LNCAP (cell line): ENCODE results near the gene PEPD.

ENCODE experiments used
- CTCF ChIP-seq: fragments of 450-650 bp; IDR thresholded peaks from 2 replicates; pipeline ENCODE4 v1.5.1; 2017; ENCODE audit warnings: mild to moderate bottlenecking

The PEPD gene

GRCh38 chr19:33510462-33511194, 11.0 kb downstream of the PEPD start:
- TF ChIP-seq CTCF = no peak

DNA sequence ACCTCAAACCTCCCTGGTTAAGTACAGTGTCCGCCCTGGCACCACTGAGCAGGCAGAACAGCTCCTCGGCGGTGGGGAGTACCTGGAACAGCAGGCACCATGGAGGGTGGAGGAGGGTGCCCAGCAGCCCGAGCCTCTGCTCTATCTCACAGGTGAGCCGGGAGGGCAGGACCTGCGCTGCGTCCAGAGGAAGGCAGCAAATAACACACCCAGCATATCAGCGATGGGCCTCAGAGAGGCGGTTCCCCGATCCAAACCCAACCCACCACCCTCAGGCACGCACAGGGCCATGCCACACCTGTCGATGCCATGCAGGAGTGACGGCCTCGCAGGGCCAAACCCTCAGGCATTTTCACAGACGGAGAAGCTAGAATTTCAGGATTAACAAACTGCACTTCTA, 11.8 kb downstream of the PEPD start:
- TF ChIP-seq CTCF = no peak

GRCh38 chr19:33508941-33509614, 12.5 kb downstream of the PEPD start:
- TF ChIP-seq CTCF = no peak

DNA sequence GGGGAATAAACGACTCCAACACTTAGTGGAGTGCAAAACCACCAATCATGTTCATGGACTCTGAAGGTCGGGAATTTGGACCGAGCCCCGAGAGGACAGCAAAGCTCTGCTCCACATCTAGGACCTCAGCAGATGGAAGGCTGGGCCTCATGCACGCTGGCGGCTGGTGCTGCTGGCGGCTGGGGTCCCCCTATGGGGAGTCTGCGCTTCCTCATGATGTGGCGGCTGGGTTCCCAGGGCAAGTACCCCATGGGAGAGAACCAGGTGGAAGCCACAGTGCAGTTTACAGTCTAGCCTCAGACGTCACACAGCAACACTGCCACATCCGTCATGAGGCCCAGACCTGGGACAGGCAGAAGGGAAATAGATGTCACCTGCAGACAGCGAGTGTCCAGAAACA, 13.2 kb downstream of the PEPD start:
- no peak for TF ChIP-seq CTCF

DNA sequence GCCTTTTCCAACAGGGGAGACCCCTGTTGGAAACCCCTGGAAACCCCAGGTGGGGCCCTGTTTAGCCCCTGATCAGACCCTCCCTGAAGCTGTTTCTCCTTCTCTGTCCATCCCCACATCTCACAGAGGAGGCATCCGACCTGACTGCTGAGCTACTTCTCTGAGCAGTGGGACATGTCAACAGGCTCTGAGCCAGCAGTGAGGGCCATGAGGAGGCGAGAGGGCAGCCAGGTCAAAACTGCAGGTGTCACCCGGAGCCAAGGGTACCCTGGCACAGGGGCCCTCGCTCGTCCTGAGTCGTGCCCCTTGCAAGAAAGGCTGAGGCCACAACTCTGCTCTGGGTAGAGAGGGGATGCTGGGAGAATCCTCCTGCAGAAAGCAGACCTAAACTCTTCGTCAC, 13.6 kb downstream of the PEPD start:
- no peak for TF ChIP-seq CTCF

DNA sequence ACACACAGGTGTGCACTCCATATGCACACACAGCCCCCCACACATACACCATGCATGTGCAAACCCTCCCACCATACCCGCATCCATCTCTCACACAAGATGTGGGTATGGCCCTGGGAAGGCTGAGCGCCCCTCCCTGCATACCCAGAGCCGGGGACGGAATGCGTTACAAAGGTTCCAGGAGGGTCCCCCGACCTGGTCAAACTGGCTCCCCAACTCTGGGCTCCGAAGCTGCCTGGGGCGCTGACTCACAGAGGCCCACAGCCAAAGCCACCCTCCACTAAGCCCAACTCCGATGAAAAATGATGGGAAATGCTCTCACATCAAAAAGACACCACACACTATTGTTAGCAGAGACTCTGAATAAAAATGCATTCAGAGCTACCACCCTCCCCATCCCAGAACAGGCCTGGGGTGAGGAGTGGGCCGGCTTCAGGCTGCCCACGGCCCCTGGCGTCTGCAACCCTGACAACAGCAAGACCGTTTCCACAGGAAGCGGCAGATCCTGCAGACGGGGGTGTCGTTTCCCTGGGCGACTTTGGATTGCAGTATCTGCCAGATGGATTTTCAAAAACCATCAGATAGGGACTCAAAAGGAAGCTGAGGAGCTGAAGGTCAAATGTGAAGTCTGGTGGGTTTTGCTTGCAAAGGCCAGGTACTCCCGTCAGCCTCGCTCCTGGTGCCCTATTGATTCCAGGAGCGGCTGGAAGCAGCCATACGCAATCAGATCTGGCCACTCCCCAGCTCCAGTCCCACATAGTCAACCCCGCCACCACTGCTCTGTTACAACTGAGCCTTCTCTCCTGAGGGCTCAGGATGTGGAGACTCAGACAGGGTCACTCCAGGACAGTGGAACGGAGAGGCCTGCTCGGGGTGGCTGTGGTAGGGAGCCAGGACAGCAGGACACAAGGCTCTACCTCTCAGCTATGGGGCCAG, 14.3 kb downstream of the PEPD start:
- no peak for TF ChIP-seq CTCF

DNA sequence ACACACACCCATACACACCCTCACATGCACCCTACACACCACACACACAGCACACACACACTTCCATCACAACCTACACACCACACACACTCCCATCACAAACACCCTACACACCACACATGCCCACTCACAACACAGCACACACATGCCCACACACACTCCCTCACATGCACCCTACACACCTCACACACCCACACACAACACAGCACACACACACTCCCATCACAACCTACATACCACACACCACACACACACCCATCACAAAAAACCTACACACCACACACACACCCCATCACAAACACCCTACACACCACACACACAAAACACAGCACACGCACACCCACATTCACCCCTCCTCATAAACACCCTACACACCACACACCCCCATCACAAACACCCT, 15.1 kb downstream of the PEPD start:
- no peak for TF ChIP-seq CTCF
